Bronchial epithelial cell (primary cell): ENCODE data around the gene ZNF423. TPM values are rescaled to one million over a fixed set of nuclear protein-coding genes. Genes with fewer than 3 reads are reported as not detected.

ENCODE experiments used
- DNase-seq: peaks from one replicate; pipeline ENCODE4 v3.0.0-alpha.2; 2010; ENCODE audit warnings: low read depth
- FAIRE-seq: peaks from 2 replicates; lab custom pipeline; 2011; peaks lifted over from hg19 to GRCh38; lab: Jason Lieb, UNC
- H3K27me3 ChIP-seq: 2 replicates; pipeline ENCODE4 v1.5.1; 2011; ENCODE audit warnings: low read length; ENCODE audit not compliant: control insufficient read depth, insufficient read depth
- H3K36me3 ChIP-seq: 2 replicates; pipeline ENCODE4 v1.5.1; 2011; ENCODE audit warnings: low read length; ENCODE audit not compliant: control insufficient read depth, insufficient read depth
- H3K4me3 ChIP-seq: 2 replicates; pipeline ENCODE4 v1.5.1; 2011; ENCODE audit warnings: mild to moderate bottlenecking, low read depth, low read length, control low read depth
- total RNA-seq: library from RNA; depleted of rRNA; stranded (reverse); fragments of >200 nt; gene quantifications from 2 replicates; pipeline ENCODE4 v1.2.1, GENCODE V29; 2014
- TF ChIP-seq, protein P1 (sequence below): IDR thresholded peaks from 2 replicates; pipeline ENCODE4 v1.5.1; 2011; ENCODE audit warnings: mild to moderate bottlenecking, moderate library complexity, low read length, control low read depth, inconsistent platforms; ENCODE audit not compliant: insufficient read depth, severe bottlenecking

Gene ZNF423
- total RNA-seq, 1 donor from 2014 or later: under 0.01 TPM

DNA sequence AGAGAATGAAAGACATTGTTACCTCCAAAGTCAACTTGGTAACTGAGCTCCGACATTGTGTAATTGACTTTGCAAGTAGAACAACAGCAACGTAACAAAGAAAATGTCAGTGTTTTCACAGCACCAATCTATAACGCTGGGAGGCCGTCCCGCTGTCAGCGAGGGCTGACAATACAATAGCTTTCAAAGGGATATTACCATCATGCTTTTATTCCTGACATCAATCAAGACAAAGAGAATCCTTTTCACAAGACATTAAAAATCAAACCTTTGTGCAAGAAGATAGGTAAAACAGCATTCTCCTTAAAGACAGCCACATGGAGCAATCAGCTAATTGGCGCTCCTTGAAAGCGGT, 6.2 kb downstream of the ZNF423 start:
- H3K27me3 ChIP-seq: peaks cover 6% of the 10 kb centered on the region
- H3K36me3 ChIP-seq: no peaks in the 10 kb centered on the region
- TF ChIP-seq, protein P1, sequence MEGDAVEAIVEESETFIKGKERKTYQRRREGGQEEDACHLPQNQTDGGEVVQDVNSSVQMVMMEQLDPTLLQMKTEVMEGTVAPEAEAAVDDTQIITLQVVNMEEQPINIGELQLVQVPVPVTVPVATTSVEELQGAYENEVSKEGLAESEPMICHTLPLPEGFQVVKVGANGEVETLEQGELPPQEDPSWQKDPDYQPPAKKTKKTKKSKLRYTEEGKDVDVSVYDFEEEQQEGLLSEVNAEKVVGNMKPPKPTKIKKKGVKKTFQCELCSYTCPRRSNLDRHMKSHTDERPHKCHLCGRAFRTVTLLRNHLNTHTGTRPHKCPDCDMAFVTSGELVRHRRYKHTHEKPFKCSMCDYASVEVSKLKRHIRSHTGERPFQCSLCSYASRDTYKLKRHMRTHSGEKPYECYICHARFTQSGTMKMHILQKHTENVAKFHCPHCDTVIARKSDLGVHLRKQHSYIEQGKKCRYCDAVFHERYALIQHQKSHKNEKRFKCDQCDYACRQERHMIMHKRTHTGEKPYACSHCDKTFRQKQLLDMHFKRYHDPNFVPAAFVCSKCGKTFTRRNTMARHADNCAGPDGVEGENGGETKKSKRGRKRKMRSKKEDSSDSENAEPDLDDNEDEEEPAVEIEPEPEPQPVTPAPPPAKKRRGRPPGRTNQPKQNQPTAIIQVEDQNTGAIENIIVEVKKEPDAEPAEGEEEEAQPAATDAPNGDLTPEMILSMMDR: no peak
- no peak for DNase-seq
- H3K4me3 ChIP-seq: no peak overlapping the region
- FAIRE-seq: no peak

DNA sequence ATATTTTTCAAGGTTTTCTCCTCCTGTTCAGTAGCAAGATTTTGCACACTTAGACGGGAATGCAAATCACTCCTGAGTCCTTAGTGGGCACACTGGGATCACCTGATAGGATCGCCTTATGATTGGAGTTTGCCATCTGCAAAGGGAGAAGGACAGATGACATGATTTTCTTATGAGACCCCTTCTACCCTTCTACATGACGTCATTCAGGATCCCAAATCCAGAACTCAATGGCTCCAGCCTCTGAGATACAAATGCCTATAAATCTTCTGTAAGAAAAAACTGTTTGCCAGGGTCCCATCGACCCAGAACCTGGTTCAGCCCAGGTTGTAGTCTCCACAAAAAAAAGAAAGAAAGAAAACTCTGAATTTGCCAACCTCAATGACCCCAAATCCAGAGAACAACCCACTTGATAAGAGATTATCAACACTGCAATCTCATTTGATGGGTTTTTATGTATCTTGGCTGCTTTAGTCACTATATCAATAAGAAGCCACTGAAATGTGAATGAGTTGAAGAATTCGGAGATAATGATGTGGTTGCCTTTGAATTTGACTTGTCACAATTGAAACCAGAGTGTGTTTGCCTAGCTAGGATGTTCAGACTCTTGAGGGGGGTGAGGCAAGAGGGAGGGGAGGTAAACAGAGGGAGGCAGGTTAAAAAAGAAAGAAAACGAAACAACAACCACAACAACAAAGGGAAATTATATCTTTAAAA, 6.7 kb downstream of the ZNF423 start:
- Histone ChIP-seq H3K4me3 (no peak overlapping the region), H3K36me3 (no peaks in the 10 kb centered on the region), H3K27me3 (peaks cover 4% of the 10 kb centered on the region)
- DNase-seq (no peak), FAIRE-seq (no peak)
- TF ChIP-seq, protein P1: no peak

DNA sequence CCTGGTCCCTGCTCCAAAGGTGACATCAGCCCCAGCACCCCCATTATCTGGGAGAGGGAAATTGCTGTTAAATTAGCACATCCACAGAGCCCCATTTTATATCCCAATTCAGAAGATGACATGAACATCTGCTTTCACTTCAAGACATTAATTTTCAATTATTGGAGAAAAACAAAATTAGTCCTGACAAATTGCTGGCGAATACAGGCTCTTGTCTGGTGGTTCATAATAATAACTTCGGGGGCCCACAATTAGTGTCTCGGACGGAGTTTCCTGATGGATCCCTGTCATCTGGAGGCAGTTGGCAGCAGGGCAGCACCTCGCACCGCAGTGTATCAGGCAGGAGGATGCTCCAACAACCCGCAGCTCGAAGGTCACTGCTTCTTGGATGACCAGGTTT, 7.4 kb downstream of the ZNF423 start:
- peaks cover 4% of the 10 kb centered on the region for H3K27me3 ChIP-seq
- no peak for FAIRE-seq
- H3K36me3 ChIP-seq: no peaks in the 10 kb centered on the region

DNA sequence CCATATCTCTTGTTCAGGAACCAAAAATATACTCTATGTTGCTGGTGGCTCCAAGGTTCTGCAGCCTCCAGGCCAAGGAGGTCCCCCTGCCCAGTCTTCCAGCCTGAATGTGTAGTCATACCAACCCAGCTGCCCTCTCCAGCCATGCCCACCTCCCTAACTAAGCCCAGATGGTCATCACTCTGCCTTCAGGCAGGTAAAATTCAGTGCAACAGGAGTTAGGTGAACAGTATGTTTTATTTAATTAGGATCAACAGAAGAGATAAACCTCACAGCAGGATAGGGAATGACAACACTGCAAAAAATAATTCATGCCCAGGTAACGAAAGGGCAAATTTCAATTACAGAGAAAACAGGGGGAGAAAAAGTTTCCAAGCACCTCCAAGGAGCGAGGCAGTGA, 9.1 kb downstream of the ZNF423 start:
- Histone ChIP-seq H3K27me3 (peaks cover 4% of the 10 kb centered on the region), H3K4me3 (no peak overlapping the region), H3K36me3 (no peaks in the 10 kb centered on the region)
- TF ChIP-seq, protein P1: no peak
- FAIRE-seq: no peak
- no peak for DNase-seq

More for the DNA sequence above, 7.4 kb downstream of the ZNF423 start:
- H3K4me3 ChIP-seq: no peak overlapping the region
- TF ChIP-seq, protein P1: no peak
- no peak for DNase-seq

DNA sequence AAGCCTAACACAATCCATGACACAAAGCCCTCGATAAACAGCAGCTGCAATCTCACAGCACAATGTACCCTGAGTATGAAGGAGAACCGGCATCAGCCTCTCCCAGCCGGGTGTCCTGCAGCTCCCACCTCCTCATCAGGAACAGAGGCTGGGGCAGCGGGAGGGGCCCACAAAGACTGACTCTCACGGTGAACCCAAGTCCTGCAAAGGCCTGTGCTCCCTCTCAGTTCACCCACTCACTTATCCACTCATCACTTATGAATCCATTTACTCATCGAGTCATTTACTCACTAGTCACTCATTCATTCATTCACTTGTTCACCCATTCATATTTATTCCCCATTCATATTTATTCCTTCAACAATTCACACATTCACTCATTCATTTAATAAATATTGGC, 11.6 kb downstream of the ZNF423 start:
- Histone ChIP-seq H3K27me3 (no peaks in the 10 kb centered on the region), H3K4me3 (no peak overlapping the region), H3K36me3 (no peaks in the 10 kb centered on the region)
- TF ChIP-seq, protein P1: no peak
- FAIRE-seq (no peak), DNase-seq (peak; percentile 9)

DNA sequence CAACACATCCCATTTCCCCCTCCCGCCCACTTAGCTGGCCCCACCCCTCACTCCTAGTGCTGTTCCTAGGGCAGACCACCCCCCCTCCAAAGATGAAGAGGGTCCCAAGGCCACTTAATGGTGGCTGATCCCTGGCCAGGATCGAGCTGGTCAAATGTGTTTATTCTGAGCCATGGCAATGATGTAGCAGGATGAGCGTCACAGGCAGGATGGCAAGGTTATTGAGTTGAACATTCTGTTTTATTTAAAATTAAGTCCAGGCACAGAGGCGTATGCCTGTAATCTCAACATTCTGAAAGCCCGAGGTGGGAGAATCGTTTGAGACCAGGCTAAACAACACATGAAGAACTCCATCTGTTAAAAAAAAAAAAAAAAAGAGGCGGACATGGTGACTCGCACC, 12.2 kb downstream of the ZNF423 start:
- no peak overlapping the region for H3K4me3 ChIP-seq
- no peak for FAIRE-seq
- TF ChIP-seq, protein P1: no peak
- no peak for DNase-seq
- H3K36me3 ChIP-seq: no peaks in the 10 kb centered on the region
- no peaks in the 10 kb centered on the region for H3K27me3 ChIP-seq
